Embryonic facial prominence (tissue), 1 donor: Measurements from ENCODE around the gene FLACC1.
"Not testable (repeated sequence)": the region's sequence is repeated elsewhere in the genome, so short reads cannot be mapped to it uniquely, and the experiment has no call there.

ENCODE experiments used
- DNase-seq: peaks from one replicate; pipeline ENCODE4 v3.0.0-alpha.2; 2016; ENCODE audit errors: extremely low spot score

FLACC1 gene

DNA sequence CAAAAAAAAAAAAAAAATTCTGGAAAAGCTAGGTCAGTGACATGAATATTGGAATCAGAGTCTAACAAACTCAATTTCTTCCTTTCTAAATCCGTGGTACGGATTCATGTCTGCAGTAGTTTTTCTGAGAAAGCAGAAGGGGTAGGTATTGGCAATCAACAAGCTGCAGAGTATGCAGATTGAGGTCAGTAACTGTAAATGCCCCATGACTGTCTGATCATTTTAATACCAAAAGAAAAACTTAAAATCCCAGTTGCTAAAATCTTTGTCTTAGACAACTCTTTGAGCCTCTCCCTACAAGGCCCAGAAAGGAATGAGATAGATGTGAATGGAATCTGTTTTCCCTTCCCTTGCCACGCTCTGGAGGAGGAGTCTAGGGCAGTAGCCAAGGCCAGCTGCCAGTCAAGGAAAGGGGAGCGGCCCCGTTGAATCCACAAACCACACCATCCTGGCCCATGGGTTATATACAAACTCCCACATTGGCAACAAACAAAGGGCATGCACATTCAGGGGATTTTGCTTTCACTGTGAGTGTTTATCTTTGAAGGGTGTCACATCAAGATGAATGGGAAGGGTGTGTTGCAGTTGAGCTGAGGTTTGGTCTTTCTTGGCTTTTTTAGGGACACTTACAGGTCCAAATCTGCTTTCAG, 102.9 kb downstream of the FLACC1 start:
- no peak for DNase-seq

DNA sequence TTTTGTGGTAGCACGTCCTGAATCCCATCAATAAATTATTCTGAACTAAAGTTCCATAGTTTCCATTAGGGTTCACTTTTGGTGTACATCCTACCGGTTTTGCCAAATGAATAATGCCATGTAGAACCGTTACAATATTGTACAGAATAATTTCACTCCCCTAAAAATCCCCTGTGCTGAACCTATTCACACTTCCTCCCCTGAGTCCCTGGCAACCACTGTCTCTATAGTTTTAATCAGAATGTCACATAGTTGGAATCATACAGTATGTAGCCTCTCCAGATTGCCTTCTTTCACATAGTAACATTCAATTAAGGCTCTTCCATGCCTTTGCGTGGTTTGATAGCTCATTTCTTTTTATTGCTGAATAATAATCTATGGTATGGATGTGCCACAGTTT, 106.4 kb downstream of the FLACC1 start:
- DNase-seq, result no peak

- DNase-seq, result no peak
These were observed 107.3 kb downstream of the FLACC1 start for GRCh38 chr2:201249889-201250288.

- no peak for DNase-seq
These were observed 108.8 kb downstream of the FLACC1 start for GRCh38 chr2:201248288-201248844.

DNA sequence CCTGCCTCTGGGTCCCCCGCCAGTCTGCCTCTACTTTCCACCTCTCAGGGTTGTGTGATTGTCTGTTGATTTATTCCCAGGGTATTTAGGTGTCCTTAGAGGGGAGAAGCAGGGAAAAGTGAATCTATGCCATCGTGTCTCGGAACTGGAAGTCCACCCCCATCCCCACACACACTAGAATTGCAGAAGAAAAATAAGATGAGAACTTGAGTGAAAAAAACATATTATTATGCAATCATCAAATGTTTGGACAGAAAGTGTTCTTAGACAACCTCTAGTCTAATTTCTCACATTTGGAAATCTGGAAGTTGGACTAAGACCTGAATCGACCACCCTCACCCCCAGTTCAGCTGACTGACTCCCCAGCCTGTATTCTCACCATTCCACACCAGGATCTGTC, 110.9 kb downstream of the FLACC1 start:
- no peak for DNase-seq

DNA sequence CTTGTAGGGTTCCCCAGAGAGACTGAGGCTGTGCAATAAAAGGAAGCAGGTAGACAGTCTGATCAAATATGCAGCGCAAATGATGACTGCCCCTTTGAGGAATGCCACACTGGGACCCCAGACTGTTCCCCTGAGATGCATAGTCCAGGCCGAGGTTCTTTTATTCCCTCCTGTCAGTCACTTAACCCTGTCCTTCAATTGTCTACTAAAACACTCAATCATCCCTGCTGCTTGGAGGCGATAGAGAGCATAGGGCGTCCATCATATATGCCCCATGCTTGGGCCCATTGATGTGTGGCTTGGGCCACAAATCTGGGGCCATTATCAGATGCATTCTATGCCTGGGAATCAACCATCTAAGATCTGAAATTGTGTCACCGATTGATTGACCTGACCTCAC, 112.3 kb downstream of the FLACC1 start:
- no peak for DNase-seq

DNA sequence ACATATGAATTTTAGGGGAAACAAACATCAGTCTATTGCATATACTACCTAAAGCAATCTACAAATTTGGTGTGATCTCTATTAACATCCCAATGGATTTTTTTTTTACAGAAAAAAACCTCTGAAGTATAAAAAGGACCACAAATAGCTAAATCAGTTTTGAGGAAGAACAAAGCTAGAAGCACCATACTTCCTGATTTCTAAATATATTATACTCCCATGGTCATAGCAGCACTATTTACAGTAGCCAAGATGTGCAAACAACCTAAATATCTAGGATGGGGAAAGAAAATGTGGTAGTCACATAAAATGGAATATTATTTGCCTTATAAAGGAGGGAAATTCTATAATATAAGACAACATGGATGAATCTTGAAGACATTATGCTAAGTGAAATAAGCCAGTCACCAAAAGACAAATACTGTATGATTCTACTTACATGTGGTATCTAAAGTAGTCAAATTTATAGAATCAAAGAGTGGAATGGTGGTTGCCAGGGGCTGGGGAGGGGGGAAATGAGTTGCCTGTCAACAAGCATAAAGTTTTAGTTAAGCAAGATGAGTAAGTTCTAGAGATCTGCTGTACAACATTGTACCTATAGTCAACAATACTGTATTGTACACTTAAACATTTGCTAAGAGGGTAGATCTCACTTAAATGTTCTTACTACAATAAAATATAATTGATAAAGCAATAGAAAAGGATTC, 114.4 kb downstream of the FLACC1 start:
- DNase-seq, result no peak

DNA sequence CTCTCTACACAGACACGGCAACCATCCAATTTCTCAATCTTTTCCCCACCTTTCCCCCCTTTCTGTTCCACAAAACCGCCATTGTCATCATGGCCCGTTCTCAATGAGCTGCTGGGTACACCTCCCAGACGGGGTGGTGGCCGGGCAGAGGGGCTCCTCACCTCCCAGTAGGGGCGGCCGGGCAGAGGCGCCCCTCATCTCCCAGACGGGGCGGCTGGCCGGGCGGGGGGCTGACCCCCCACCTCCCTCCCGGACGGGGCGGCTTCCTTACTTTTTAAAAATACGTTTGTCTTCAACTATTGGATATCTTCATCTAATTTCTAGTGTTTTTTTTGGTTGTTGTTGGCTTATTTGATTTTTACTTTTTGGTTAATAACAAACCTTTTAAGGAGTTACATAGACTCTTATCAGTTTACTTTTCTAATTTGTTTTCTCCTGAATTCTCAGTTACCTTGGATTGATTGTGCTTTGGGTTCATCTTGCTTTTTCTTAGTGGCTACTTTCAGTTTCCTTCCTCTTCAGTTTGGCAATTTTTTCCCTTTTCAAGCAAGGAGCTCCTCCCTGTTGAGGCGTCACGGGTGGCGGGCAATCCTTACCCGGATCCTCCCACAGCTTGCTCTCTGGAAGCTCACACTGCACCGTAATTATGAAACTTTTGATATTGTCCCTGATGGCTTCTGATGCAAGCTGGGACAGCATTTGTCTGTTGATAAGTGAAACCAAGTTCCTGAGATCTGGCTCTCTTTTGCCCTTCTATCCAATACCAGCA, 117.8 kb downstream of the FLACC1 start:
- not testable (repeated sequence) for DNase-seq
